H1 (cell line): Measurements from ENCODE around the gene QSOX2. TPM values are rescaled to one million over a fixed set of nuclear protein-coding genes. Genes with fewer than 3 reads are reported as not detected.

Experiments used
- BRCA1 ChIP-seq: IDR thresholded peaks from 2 replicates; pipeline ENCODE4 v1.6.1; 2012; ENCODE audit warnings: low read depth, low read length, improper control_type of control experiment
- FOSL1 ChIP-seq: IDR thresholded peaks from 2 replicates; pipeline ENCODE4 v1.6.1; 2011; ENCODE audit warnings: mild to moderate bottlenecking, low read depth, low read length, moderate library complexity; ENCODE audit not compliant: insufficient read depth
- GTF2F1 ChIP-seq: IDR thresholded peaks from 2 replicates; pipeline ENCODE4 v1.6.1; 2012; ENCODE audit warnings: low read depth, low read length, improper control_type of control experiment, borderline replicate concordance
- PHF8 ChIP-seq: fragments of 200-600 bp; sonication (generic); conservative IDR thresholded peaks from 2 replicates; pipeline ENCODE4 v1.7.1; 2012; ENCODE audit warnings: low read depth, mild to moderate bottlenecking, inconsistent platforms, low read length, moderate library complexity
- POLR2A ChIP-seq, 2 experiments: IDR thresholded peaks; 1 replicate in 1 of 2; 2 replicates in 1 of 2; pipeline ENCODE4 v1.6.1; 2011; ENCODE audit warnings: low read depth in 2 of 2, low read length in 2 of 2, mild to moderate bottlenecking in 2 of 2; ENCODE audit errors: control extremely low read depth in 1 of 2
- RAD21 ChIP-seq, 2 experiments: IDR thresholded peaks in 1 of 2; conservative IDR thresholded peaks in 1 of 2; 2 replicates each; pipeline ENCODE4 v1.6.1; 2011; ENCODE audit warnings: low read depth in 2 of 2, low read length in 2 of 2, improper control_type of control experiment in 1 of 2, inconsistent platforms in 1 of 2, mild to moderate bottlenecking in 1 of 2, moderate library complexity in 1 of 2
- SIN3A ChIP-seq, 2 experiments: IDR thresholded peaks in 1 of 2; conservative IDR thresholded peaks in 1 of 2; 2 replicates each; pipeline ENCODE4 v1.6.1; 2011 to 2012; ENCODE audit warnings: low read length in 2 of 2, improper control_type of control experiment in 1 of 2, low read depth in 1 of 2, mild to moderate bottlenecking in 1 of 2
- TAF1 ChIP-seq: IDR thresholded peaks from 2 replicates; pipeline ENCODE4 v1.6.1; 2011; ENCODE audit warnings: mild to moderate bottlenecking, low read depth, low read length
- YY1 ChIP-seq: IDR thresholded peaks from 2 replicates; pipeline ENCODE4 v1.6.1; 2011; ENCODE audit warnings: low read depth, mild to moderate bottlenecking, low read length
- polyA plus RNA-seq, 7 experiments: library from polyadenylated mRNA; depleted of rRNA in 3 of 7; stranded (reverse) in 5 of 7; unstranded in 2 of 7; fragments of >200 nt in 5 of 7; fragments of 200-250 nt in 2 of 7; gene quantifications; 1 replicate in 5 of 7; 2 replicates in 1 of 7; 4 replicates in 1 of 7; pipeline versions ENCODE4 v1.2.1 to v1.2.3, GENCODE V29; 2011 to 2013; ENCODE audit warnings: missing spikeins in 2 of 7, mixed read lengths in 2 of 7
- total RNA-seq: library from RNA; stranded (reverse); fragmentation: NEBNext Ultra II Directional; extraction: Animal tissue kit (Norgen Biotek cat#: 25700); gene quantifications from 2 replicates; pipeline ENCODE4 v1.2.1, GENCODE V29; 2021
- TF ChIP-seq, protein P1 (sequence below): IDR thresholded peaks from 2 replicates; pipeline ENCODE4 v1.6.1; 2011; ENCODE audit warnings: low read length, improper control_type of control experiment

The QSOX2 gene
- total and polyA plus RNA-seq, 2 of the 8 experiments (the other 6 are each of a cell fraction or from before 2014, with no cell fraction given): 18.0 to 28.6 TPM

DNA sequence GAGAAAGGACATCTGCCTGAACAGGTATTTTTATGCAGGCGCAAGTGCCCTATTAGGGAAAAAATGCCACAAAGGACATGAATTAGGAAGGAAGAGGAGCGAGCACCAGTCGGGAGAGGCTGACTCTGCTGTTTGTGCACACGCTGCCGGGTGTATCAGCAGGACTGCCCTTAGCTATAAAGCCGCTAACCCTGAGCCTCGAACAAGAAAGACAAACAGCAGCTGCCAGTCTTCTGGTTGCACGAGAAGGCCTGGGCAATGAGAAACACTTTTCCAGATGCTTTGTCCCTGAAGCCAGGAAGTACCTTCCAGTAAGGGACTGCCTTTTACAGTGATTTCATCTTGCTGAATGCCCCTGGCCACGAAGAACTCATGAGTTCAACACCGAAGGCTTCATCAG, 12.6 kb downstream of the QSOX2 start (continued):
- TF ChIP-seq, protein P1, sequence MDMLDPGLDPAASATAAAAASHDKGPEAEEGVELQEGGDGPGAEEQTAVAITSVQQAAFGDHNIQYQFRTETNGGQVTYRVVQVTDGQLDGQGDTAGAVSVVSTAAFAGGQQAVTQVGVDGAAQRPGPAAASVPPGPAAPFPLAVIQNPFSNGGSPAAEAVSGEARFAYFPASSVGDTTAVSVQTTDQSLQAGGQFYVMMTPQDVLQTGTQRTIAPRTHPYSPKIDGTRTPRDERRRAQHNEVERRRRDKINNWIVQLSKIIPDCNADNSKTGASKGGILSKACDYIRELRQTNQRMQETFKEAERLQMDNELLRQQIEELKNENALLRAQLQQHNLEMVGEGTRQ: no peak
- TF ChIP-seq GTF2F1: no peak
- no peak for TF ChIP-seq TAF1
- TF ChIP-seq PHF8: no peak
- TF ChIP-seq POLR2A (IDR thresholded peaks at IDR 0.05; ENCODE audit: control extremely low read depth in 1 of 2, low read depth in 2 of 2, low read length in 2 of 2): no peak
- no peak for TF ChIP-seq FOSL1
- TF ChIP-seq BRCA1: no peak
- TF ChIP-seq SIN3A (conservative IDR thresholded peaks at IDR 0.05 in 1 of 2, IDR thresholded peaks at IDR 0.05 in 1 of 2; ENCODE audit: low read depth in 1 of 2, low read length in 2 of 2): no peak
- no peak for TF ChIP-seq RAD21 (IDR thresholded peaks at IDR 0.05 in 1 of 2, conservative IDR thresholded peaks at IDR 0.05 in 1 of 2; ENCODE audit: low read depth in 2 of 2, low read length in 2 of 2)
- TF ChIP-seq YY1: no peak
